Endothelial cell (in vitro differentiated cells): ENCODE results near the gene SSBP3. TPM values are rescaled to one million over a fixed set of nuclear protein-coding genes. Genes with fewer than 3 reads are reported as not detected.

Experiments
- DNase-seq: peaks from one replicate; pipeline ENCODE4 v3.0.0; 2021; ENCODE audit warnings: low spot score
- H3K27ac Mint-ChIP-seq: one replicate; pipeline ENCODE4 v1.8.0; 2021; ENCODE audit warnings: mixed read lengths, inconsistent platforms; ENCODE audit not compliant: unreplicated experiment
- H3K27me3 Mint-ChIP-seq: one replicate; pipeline ENCODE4 v1.8.0; 2021; ENCODE audit warnings: mild to moderate bottlenecking, moderate library complexity, mixed read lengths, inconsistent platforms; ENCODE audit not compliant: unreplicated experiment
- H3K36me3 Mint-ChIP-seq: one replicate; pipeline ENCODE4 v1.8.0; 2021; ENCODE audit warnings: mild to moderate bottlenecking, low read depth, mixed read lengths, inconsistent platforms; ENCODE audit not compliant: unreplicated experiment
- H3K4me1 Mint-ChIP-seq: one replicate; pipeline ENCODE4 v1.8.0; 2021; ENCODE audit warnings: mild to moderate bottlenecking, mixed read lengths, inconsistent platforms; ENCODE audit not compliant: unreplicated experiment
- H3K4me3 Mint-ChIP-seq: one replicate; pipeline ENCODE4 v1.8.0; 2021; ENCODE audit warnings: mild to moderate bottlenecking, mixed read lengths, inconsistent platforms; ENCODE audit not compliant: unreplicated experiment
- H3K9me3 Mint-ChIP-seq: one replicate; pipeline ENCODE4 v1.8.0; 2021; ENCODE audit warnings: mixed read lengths, inconsistent platforms; ENCODE audit not compliant: unreplicated experiment
- total RNA-seq: library from RNA; stranded (reverse); fragmentation: NEBNext Ultra II Directional; extraction: Animal tissue kit (Norgen Biotek cat#: 25700); gene quantifications from one replicate; pipeline ENCODE4 v1.2.1, GENCODE V29; 2021; ENCODE audit not compliant: unreplicated experiment
- TF ChIP-seq, protein P1 (sequence below): fragments of 200-600 bp; sonication (generic); IDR thresholded peaks from one replicate; pipeline ENCODE4 v1.5.0; 2021; ENCODE audit warnings: antibody characterized with exemption; ENCODE audit not compliant: unreplicated experiment

Gene SSBP3
- total RNA-seq, 1 donor from 2014 or later = 142 TPM

DNA sequence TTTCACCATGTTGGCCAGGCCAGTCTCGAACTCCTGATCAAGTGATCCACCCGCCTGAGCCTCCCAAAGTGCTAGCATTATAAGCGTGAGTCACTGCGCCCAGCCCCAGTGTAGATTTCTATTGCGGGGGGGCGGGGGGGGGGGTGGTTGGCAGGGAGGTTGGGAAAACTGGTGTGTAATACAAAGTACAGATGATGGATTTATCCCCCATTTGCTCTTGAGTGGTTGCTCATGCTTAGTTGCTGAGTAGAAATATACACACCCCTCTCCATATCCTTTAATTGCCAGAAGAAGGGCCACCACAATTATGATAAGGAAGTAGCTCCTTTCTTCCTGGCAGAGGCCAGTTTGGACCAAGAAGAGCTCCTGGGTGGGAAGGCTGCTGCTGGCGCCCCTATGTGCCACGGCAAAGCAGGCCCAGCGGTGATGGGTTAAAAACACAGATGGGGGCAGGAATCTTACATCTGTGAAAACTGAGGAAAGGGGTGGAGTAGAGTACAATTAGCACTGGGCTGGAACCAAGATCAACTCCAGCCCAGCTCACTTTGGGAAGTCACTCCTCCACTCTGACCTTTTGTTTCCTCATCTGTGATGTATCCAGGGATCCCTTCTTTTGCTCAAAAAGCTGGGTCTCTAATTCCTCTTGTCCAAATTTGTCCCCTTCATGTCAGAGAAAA lies 151.0 kb downstream of the SSBP3 start:
- Mint-ChIP-seq H3K4me1 (peaks cover 34% of the 10 kb centered on the region), H3K4me3 (no peak overlapping the region), H3K36me3 (peaks cover 7% of the 10 kb centered on the region), H3K27ac (no peak overlapping the region), H3K27me3 (peaks cover 22% of the 10 kb centered on the region), H3K9me3 (no peaks in the 10 kb centered on the region)
- TF ChIP-seq, protein P1, sequence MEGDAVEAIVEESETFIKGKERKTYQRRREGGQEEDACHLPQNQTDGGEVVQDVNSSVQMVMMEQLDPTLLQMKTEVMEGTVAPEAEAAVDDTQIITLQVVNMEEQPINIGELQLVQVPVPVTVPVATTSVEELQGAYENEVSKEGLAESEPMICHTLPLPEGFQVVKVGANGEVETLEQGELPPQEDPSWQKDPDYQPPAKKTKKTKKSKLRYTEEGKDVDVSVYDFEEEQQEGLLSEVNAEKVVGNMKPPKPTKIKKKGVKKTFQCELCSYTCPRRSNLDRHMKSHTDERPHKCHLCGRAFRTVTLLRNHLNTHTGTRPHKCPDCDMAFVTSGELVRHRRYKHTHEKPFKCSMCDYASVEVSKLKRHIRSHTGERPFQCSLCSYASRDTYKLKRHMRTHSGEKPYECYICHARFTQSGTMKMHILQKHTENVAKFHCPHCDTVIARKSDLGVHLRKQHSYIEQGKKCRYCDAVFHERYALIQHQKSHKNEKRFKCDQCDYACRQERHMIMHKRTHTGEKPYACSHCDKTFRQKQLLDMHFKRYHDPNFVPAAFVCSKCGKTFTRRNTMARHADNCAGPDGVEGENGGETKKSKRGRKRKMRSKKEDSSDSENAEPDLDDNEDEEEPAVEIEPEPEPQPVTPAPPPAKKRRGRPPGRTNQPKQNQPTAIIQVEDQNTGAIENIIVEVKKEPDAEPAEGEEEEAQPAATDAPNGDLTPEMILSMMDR = no peak
- no peak for DNase-seq

DNA sequence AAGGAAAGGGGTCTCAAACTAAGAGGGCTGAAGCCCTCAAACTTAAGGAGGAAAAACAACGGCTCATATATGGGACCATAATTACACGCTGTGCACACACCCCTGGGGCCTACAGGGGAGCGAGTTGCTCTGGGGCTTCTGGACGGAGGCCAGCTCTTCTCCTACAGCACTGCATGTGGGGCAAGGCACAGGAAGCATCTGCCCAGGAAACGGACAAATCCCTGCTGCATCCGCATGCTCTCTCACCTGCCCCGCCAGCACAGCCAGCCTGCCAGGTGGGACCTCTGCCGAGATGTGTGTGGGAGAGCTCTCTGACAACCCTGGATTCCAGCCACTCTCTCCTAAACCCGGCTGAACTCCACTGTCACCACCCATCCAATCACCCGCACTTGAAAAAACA lies 152.1 kb downstream of the SSBP3 start:
- DNase-seq = peak; percentile 31
- Mint-ChIP-seq H3K27ac (peak overlapping the region; percentile 71), H3K4me3 (no peak overlapping the region), H3K4me1 (peaks cover 37% of the 10 kb centered on the region), H3K9me3 (no peaks in the 10 kb centered on the region), H3K36me3 (peaks cover 9% of the 10 kb centered on the region), H3K27me3 (peaks cover 16% of the 10 kb centered on the region)
- TF ChIP-seq, protein P1 = no peak

DNA sequence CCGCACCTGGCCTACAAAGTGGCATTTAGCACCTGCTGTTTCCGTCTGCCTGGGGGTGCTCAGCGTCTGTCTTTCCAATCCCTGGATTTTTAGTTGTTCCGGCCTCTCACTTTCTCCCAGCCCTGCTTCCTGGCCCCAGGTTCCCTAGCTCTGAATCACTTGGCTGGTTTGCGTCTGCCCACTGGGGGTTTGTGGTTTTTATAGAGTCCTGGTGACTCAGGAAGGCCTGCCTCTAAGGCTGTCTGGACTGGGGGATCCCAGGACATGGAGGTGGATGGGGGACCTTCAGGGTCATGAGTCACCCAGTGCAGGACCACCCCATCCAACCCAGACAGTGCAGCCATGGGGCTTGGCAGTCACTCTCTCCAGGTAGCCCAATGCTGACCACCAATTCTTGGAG lies 152.7 kb downstream of the SSBP3 start:
- Mint-ChIP-seq H3K9me3 (no peaks in the 10 kb centered on the region), H3K4me1 (peaks cover 36% of the 10 kb centered on the region), H3K36me3 (peaks cover 12% of the 10 kb centered on the region), H3K27me3 (peaks cover 14% of the 10 kb centered on the region), H3K4me3 (no peak overlapping the region), H3K27ac (peak overlapping the region; percentile 64)
- DNase-seq = no peak
- TF ChIP-seq, protein P1 = no peak

DNA sequence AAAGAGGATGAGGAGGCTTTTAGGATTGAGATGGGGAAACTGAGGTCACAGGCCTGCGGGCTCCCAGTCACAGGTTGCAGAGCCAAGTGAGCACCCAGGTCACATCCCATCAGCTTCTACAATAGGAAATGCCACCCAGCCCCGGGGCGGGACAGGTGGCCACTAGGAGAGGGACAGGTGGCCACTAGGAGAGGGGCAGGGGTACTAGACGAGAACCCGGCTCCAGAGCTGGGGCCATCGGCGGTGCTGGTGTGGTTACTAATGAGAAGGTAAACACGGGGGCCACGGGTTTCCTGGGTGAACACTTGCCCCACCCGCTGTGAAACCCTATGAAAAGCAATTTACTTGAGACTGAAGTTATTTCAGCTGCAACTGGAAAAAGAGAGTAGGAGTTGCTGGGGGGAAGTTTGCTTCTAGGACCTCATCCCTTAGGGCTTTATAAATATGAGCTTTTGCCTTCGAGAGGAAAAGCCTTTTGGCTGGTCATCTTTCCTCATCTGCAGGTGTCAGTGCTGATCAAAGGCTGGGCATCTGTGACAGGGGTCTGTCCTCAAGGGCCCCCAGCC lies 153.7 kb downstream of the SSBP3 start:
- Mint-ChIP-seq H3K4me3 (no peak overlapping the region), H3K36me3 (peaks cover 12% of the 10 kb centered on the region), H3K4me1 (peaks cover 27% of the 10 kb centered on the region), H3K9me3 (no peaks in the 10 kb centered on the region), H3K27ac (no peak overlapping the region), H3K27me3 (peaks cover 8% of the 10 kb centered on the region)
- TF ChIP-seq, protein P1 = no peak
- DNase-seq = no peak

DNA sequence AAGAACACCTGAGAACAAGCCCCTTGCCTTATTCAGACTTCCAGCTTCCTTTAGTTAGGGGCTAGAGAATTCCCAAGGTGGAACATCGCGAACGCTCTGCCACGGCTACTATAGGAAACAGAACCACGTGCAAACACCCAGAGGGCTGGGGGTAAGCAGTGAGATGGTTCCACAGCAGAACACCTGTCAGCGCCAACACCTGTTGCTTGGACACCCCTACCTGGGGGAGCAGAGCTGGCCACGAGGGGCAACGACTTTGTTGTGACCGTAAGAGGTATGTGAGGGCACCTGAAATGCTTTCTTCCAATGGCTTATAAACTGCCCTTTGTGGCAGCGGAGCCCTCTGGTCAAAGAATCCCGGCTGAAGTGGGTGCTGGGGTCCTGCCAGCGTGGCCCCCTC lies 155.5 kb downstream of the SSBP3 start:
- DNase-seq = no peak
- TF ChIP-seq, protein P1 = no peak
- no peak overlapping the region for H3K4me3 Mint-ChIP-seq
- H3K27ac Mint-ChIP-seq = no peak overlapping the region
- peaks cover 16% of the 10 kb centered on the region for H3K4me1 Mint-ChIP-seq
- peaks cover 5% of the 10 kb centered on the region for H3K27me3 Mint-ChIP-seq
- no peaks in the 10 kb centered on the region for H3K9me3 Mint-ChIP-seq
- H3K36me3 Mint-ChIP-seq = peaks cover 8% of the 10 kb centered on the region
